Psoas muscle (tissue), 8 donors: Measurements from ENCODE around the gene NR2F6. TPM values are rescaled to one million over a fixed set of nuclear protein-coding genes. Genes with fewer than 3 reads are reported as not detected.

Experiments
- ATAC-seq, 4 donors: fragments of 200-7000 bp; cut with Tn5 transposase; one replicate each; pipeline ENCODE4 v1.9.1; 2020; ENCODE audit warnings: moderate library complexity in 3 of 4, mild to moderate bottlenecking in 2 of 4
- DNase-seq, 2 donors: peaks; one replicate each; pipeline ENCODE4 v3.0.0-alpha.2; 2020
- H3K27ac ChIP-seq: fragments of 200-600 bp; one replicate; pipeline ENCODE4 v1.8.0; 2022
- H3K27me3 ChIP-seq, 3 donors: fragments of 200-600 bp in 1 of 3; one replicate each; pipeline versions ENCODE4 v1.6.1 to v1.8.0; 2013 to 2022; ENCODE audit warnings: low read length in 2 of 3, mild to moderate bottlenecking in 2 of 3, moderate library complexity in 1 of 3; ENCODE audit not compliant: insufficient read depth in 3 of 3
- H3K36me3 ChIP-seq, 2 donors: fragments of 200-600 bp in 1 of 2; one replicate each; pipeline versions ENCODE4 v1.6.1 to v1.8.0; 2013 to 2022; ENCODE audit warnings: low read depth in 1 of 2, mild to moderate bottlenecking in 1 of 2, moderate library complexity in 1 of 2; ENCODE audit not compliant: insufficient read depth in 1 of 2
- H3K4me1 ChIP-seq: fragments of 200-600 bp; one replicate; pipeline ENCODE4 v1.8.0; 2022
- H3K4me3 ChIP-seq: fragments of 200-600 bp; one replicate; pipeline ENCODE4 v1.8.0; 2022; ENCODE audit warnings: mild to moderate bottlenecking
- H3K9me3 ChIP-seq: fragments of 200-600 bp; one replicate; pipeline ENCODE4 v1.8.0; 2022
- WGBS, 3 donors: extraction: QIAGEN DNeasy Blood & Tissue Kit; methylation state at CpG; one replicate each; pipeline versions ENCODE4 v1.1.6 to v1.1.7; 2013; 5-methylcytosine and 5-hydroxymethylcytosine counted together
- intact Hi-C, 2 donors: fragments of 100-400 bp; cut with DNase I; formaldehyde crosslinking; loops; one replicate each; pipeline versions ENCODE4 v1.11.0 to v1.14.2; 2022
- polyA plus RNA-seq, 3 donors: library from polyadenylated mRNA; stranded (reverse); fragments of 200-250 nt; gene quantifications; one replicate each; pipeline ENCODE4 v1.2.3, GENCODE V29; 2013
- total RNA-seq, 4 donors: library from RNA; stranded (reverse); fragmentation: NEBNext Ultra II Directional in 2 of 4; extraction: Animal tissue kit (Norgen Biotek cat#: 25700) in 2 of 4; gene quantifications; one replicate each; pipeline versions ENCODE4 v1.2.1 to v1.2.4, GENCODE V29; 2021 to 2023
- TF ChIP-seq, protein P1 (sequence below): fragments of 200-600 bp; IDR thresholded peaks from one replicate; pipeline ENCODE4 v1.8.0; 2022; ENCODE audit warnings: antibody characterized with exemption
- donor health status: healthy with polysubstance abuse.
- donor health status: DM: no; HTN: no; CAD: no; lungs with moderate emphysema.
- donor health status: Bipolar disorder and iron deficiency.
- donor health status: healthy.
- donor health status: DM: yes; HTN: yes; CAD: no.
- donor health status: DM: no; HTN: no; CAD: no.
- donor health status: DM: no; HTN: no; CAD: no.
- donor health status: DM: yes; HTN: yes; CAD: no.

NR2F6 gene
- total and polyA plus RNA-seq, 7 donors, result 21.1 to 56.7 (median 40.4) TPM

DNA sequence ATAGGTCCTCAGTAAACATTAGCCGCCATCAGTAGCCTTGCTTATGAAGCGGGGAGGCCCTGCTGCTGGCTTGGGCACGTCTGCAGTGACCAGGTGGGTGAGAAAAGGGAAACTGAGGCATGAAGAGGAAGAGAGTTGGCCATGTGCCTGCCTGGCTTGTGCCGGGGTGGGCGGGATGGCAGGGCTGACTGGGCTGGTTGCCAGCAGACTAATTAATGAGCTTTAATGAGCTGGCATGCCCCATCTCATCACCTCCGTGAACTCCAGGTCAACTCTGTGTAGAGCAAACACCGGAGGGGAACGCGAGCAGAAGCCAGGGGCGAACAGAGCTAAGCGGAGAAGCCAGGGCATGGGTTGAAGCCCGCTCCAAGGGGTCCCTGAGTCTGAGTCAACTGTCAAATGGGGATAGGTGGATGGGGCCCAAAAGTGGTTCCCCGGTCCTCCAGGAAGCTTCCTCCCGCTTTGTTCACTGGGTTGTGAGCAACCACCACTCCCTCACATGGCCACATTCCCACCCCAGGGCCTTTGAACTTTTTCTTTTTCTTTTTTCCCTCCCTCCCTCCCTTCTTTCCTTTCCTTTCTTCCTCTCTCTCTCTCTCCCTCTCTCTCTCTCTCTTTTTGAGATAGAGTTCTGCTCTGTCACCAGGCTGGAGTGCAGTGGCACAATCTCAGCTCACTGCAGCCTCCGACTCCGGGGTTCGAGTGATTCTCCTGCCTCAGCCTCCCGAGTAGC lies 8.7 kb downstream of the NR2F6 start:
- Histone ChIP-seq H3K27me3 (no peaks in the 10 kb centered on the region), H3K4me1 (peaks cover 25% of the 10 kb centered on the region), H3K4me3 (no peak overlapping the region), H3K27ac (peak overlapping the region; percentile 38), H3K36me3 (peaks cover 3 to 50% of the 10 kb centered on the region in 2 donors), H3K9me3 (no peaks in the 10 kb centered on the region)
- ATAC-seq (no peak), DNase-seq (peak in 1 of 2 donors; percentile 49)
- TF ChIP-seq, protein P1, sequence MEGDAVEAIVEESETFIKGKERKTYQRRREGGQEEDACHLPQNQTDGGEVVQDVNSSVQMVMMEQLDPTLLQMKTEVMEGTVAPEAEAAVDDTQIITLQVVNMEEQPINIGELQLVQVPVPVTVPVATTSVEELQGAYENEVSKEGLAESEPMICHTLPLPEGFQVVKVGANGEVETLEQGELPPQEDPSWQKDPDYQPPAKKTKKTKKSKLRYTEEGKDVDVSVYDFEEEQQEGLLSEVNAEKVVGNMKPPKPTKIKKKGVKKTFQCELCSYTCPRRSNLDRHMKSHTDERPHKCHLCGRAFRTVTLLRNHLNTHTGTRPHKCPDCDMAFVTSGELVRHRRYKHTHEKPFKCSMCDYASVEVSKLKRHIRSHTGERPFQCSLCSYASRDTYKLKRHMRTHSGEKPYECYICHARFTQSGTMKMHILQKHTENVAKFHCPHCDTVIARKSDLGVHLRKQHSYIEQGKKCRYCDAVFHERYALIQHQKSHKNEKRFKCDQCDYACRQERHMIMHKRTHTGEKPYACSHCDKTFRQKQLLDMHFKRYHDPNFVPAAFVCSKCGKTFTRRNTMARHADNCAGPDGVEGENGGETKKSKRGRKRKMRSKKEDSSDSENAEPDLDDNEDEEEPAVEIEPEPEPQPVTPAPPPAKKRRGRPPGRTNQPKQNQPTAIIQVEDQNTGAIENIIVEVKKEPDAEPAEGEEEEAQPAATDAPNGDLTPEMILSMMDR, result no peak
- WGBS, 3 donors, result 84 to 85% (median 84%) methylated on average over 18 of the region's 18 CpGs
- intact Hi-C loops, result no loop called here

DNA sequence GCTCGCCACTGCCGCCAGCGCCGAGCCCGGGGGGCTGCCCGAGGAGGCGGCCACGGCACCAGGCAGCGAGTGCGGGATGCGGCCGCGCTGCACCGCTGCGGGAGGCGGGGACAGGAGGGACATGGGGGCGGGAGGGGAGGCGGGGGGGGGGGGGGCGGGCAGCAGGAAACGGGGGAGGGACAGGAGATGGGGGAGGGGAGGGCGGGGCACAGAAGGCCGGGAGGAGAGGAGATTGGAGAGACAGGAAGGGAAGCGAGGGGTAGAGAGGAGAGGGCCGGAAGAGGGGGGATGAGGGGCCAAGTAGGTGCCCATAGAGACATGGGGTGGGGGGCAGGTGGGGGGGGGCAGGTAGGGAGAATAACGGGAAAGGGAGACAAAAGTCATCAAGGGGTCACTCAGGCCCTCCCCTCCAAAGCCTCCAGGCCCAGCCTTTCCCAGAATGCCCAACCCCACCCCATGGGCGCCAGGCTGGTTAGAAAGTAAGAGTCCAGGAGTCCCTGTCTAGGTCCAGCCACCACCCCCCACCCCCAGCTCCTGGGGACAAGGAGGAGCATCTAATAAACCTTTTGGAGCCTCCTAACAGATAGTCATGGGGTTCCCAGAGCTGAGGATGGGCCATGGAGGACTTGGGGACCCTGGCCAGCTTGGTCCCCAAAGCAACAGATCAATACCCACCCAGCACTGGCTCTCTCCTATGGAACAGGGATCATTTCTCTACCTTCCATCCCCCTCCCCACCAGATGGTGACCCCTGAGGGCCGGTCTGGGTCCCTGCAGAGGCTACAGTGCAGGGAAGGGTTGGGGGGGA lies 9.5 kb downstream of the NR2F6 start:
- H3K36me3 ChIP-seq, result peaks cover 3 to 58% of the 10 kb centered on the region in 2 donors
- intact Hi-C loops, result loop anchor here in 1 of 2 donors (2.0 kb wide), 1 partner anchor 167 kb away; no protein-coding TSS in a partner anchor
- DNase-seq, result no peak
- peak overlapping the region; percentile 67 for H3K27ac ChIP-seq
- H3K27me3 ChIP-seq, result no peaks in the 10 kb centered on the region
- no peaks in the 10 kb centered on the region for H3K9me3 ChIP-seq
- WGBS, 3 donors, result 7 to 36% (median 13%) methylated on average over 6 to 25 of the region's 27 CpGs
- H3K4me1 ChIP-seq, result peaks cover 17% of the 10 kb centered on the region
- TF ChIP-seq, protein P1, result no peak
- peak overlapping the region; percentile 72 for H3K4me3 ChIP-seq
- no peak for ATAC-seq

DNA sequence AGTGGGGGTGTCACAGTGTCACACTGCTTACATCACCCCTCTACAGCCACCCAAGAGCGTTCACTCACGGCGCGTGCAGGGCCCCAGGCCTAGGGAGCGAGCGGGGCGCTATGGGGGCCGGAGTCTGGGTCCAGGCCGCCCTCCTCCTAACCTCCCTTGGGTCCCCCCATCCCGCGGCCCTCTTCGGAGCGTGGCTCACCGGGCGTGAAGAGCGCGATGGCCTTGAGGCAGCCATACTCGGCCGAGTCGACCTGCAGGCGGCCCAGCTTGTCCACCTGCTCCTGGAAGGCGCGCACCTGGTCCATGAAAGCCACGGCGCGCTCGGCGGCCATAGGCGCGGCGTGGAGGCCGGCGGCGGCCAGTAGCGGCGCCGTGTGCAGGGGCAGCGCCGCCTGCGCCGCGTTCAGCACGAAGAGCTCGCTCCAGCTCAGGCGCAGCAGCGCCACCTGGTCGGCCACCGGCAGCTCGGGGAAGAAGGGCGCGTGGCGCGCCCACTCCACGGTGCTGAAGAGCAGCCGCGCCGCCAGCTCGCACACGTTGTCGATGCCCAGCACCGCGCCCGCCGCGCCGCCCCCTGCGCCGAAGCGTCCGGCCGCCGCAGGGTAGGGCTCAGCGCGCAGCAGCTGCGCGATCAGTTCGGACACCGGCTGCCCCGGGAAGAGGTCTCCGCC lies 10.3 kb downstream of the NR2F6 start:
- WGBS, 3 donors, result 4 to 17% (median 4%) methylated on average over 32 to 80 of the region's 80 CpGs
- Histone ChIP-seq H3K4me3 (peak overlapping the region; percentile 72), H3K27ac (peak overlapping the region; percentile 67), H3K9me3 (no peaks in the 10 kb centered on the region), H3K4me1 (peaks cover 16% of the 10 kb centered on the region), H3K27me3 (no peaks in the 10 kb centered on the region), H3K36me3 (peaks cover 3 to 59% of the 10 kb centered on the region in 2 donors)
- peak; percentile 74 to 86 for DNase-seq
- TF ChIP-seq, protein P1, result peak; percentile 52
- intact Hi-C loops, result loop anchor here in 1 of 2 donors (2.0 kb wide), 1 partner anchor 167 kb away; no protein-coding TSS in a partner anchor
- peak; percentile 82 to 93 (median 88) for ATAC-seq

DNA sequence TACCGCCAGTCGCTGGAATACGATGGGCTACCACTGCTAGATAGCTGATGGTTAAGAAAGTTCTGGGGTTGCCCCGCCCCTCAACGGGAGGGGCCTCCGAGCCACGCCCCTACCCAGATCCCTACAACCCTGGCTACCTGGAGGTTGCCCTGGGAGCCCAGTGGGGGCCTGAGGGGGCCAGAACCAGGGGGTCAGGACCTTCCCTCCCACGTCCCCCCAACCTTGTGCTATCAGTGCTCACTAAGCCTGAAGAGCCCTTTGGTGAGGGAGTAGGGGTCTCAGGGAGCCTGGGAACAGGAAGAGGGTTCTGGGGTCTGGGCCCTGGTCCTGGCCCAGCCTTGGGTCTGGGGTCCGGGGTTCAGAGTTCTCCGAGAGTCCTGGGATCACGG lies 10.8 kb downstream of the NR2F6 start:
- Histone ChIP-seq H3K27me3 (no peaks in the 10 kb centered on the region), H3K4me1 (peaks cover 13% of the 10 kb centered on the region), H3K36me3 (peaks cover 3 to 55% of the 10 kb centered on the region in 2 donors), H3K4me3 (peak overlapping the region; percentile 72), H3K9me3 (no peaks in the 10 kb centered on the region), H3K27ac (peak overlapping the region; percentile 67)
- TF ChIP-seq, protein P1, result no peak
- DNase-seq, result peak; percentile 56 to 72
- intact Hi-C loops, result loop anchor here in 1 of 2 donors (2.0 kb wide), 1 partner anchor 166 kb away; no protein-coding TSS in a partner anchor
- peak; percentile 66 to 77 (median 71) for ATAC-seq
- WGBS, 3 donors, result 29 to 43% (median 42%) methylated on average over 11 of the region's 11 CpGs
